ENCODE measurements around the gene RAB8A. TPM values are rescaled to one million over a fixed set of nuclear protein-coding genes. Genes with fewer than 3 reads are reported as not detected.

The RAB8A gene
- total and polyA plus RNA-seq, 9 of the 15 experiments (the other 6 are each of a cell fraction or from before 2014, with no cell fraction given), result 11.2 to 102 (median 53.2) TPM

DNA sequence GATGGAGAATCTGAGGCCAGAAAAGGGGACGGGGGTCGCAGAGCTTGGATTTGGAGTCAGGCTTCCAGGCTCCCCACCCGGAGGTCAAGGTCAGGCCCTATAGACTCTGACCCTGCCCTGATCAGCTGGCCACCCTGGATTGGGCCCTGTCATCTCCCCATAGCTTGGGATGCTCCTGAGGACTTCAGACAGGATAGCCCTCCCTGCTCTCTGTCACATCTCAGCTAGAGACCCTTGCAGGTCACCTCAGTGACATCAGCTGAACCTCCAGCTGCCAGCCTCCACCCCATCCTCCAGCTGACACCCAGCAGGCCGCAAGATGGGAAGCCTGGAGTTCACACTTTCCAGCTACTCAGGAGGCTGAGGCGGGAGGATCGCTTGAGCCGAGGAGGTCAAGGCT, 38.2 kb upstream of the RAB8A start:
- Histone ChIP-seq H2AFZ (ENCODE audit: low read depth, low read length) (no peak overlapping the region), H3K9ac (ENCODE audit: insufficient read depth in 1 of 2, low read depth in 2 of 2, low read length in 2 of 2) (no peak overlapping the region), H3K4me2 (ENCODE audit: insufficient read depth, low read length) (no peak overlapping the region), H3K79me2 (ENCODE audit: control insufficient read depth, insufficient read depth, low read length) (peaks cover 14% of the 10 kb centered on the region; the same call in 1 of the 3 replicates), H3K4me1 (replicated peaks in 1 of 2; ENCODE audit: control insufficient read depth in 2 of 2, insufficient read depth in 2 of 2, low read length in 2 of 2) (peaks cover 30 to 49% of the 10 kb centered on the region in 2 experiments), H3K27ac (ENCODE audit: extremely low read depth, low read depth, low read length) (no peak overlapping the region), H3K27me3 (ENCODE audit: control insufficient read depth in 2 of 2, insufficient read depth in 2 of 2, low read length in 2 of 2) (no peaks in the 10 kb centered on the region), H3K36me3 (ENCODE audit: control insufficient read depth, insufficient read depth, low read length) (no peaks in the 10 kb centered on the region), H3K4me3 (no peak overlapping the region), H3K9me1 (ENCODE audit: control insufficient read depth, insufficient read depth, low read length) (no peaks in the 10 kb centered on the region), H4K20me1 (replicated peaks; ENCODE audit: control insufficient read depth, insufficient read depth, low read length) (peaks cover 5% of the 10 kb centered on the region), H3K9me3 (replicated peaks; ENCODE audit: control insufficient read depth, insufficient read depth, low read depth, low read length) (no peaks in the 10 kb centered on the region)
- ATAC-seq (no peak), FAIRE-seq (no peak), DNase-seq (ENCODE audit: extremely low read depth in 1 of 4, low spot score in 3 of 4) (no peak)
- TF ChIP-seq ZZZ3 (IDR thresholded peaks at IDR 0.05) (no peak), NONO (IDR thresholded peaks at IDR 0.05; ENCODE audit: low read depth in 2 of 2, low read length in 1 of 2) (no peak), SREBF2 (CRISPR knock-in tag; IDR thresholded peaks at IDR 0.05) (no peak), ZNF76 (CRISPR knock-in tag; IDR thresholded peaks at IDR 0.05; ENCODE audit: borderline replicate concordance) (no peak), BRCA1 (IDR thresholded peaks at IDR 0.05) (no peak), BRCA1 (CRISPR knock-in tag; IDR thresholded peaks at IDR 0.05) (no peak), POLR3G (IDR thresholded peaks at IDR 0.05; ENCODE audit: extremely low read depth, insufficient read length, insufficient replicate concordance) (no peak), DMBX1 (CRISPR knock-in tag; IDR thresholded peaks at IDR 0.05; ENCODE audit: borderline replicate concordance) (no peak), XRCC5 (IDR thresholded peaks at IDR 0.05; ENCODE audit: low read depth, low read length) (no peak), NFXL1 (CRISPR knock-in tag; IDR thresholded peaks at IDR 0.05) (no peak)
- 91% methylated on average over 4 of the region's 7 CpGs for WGBS (ENCODE audit: insufficient coverage, low coverage, missing lambda C conversion rate)
- ChIA-PET CTCF (ENCODE audit: low intra/inter-chr PET ratio) (no interaction called here), POLR2A (interaction anchor here (0.7 to 1.4 kb wide), 6 partner anchors 9 to 25 kb away, joined by 3 to 8 read pairs (median 3); no protein-coding TSS in a partner anchor)
- in situ Hi-C loops (cut with MboI), result no loop called here
- no TSS peak for BruUV-seq (replicated peaks)
- intact Hi-C loops (cut with micrococcal nuclease), result no loop called here
